Memory B cell (primary cell): Measurements from ENCODE around the gene SHANK3.

Experiments
- ATAC-seq: fragments of 150-1000 bp; cut with Tn5 transposase; 2 replicates; pipeline ENCODE4 v1.10.0; 2021; ENCODE audit warnings: low read depth, mild to moderate bottlenecking, moderate library complexity
- DNase-seq, 2 donors: peaks; one replicate each; pipeline ENCODE4 v3.0.0; 2022; ENCODE audit warnings: low spot score in 2 of 2
- H3K27ac Mint-ChIP-seq: one replicate; pipeline ENCODE4 v1.8.0; 2022; ENCODE audit warnings: mild to moderate bottlenecking, moderate library complexity, mixed read lengths
- H3K27me3 Mint-ChIP-seq: one replicate; pipeline ENCODE4 v1.8.0; 2022; ENCODE audit warnings: mixed read lengths
- H3K36me3 Mint-ChIP-seq: one replicate; pipeline ENCODE4 v1.8.0; 2022; ENCODE audit warnings: mild to moderate bottlenecking, mixed read lengths
- H3K4me1 Mint-ChIP-seq: one replicate; pipeline ENCODE4 v1.8.0; 2022; ENCODE audit warnings: mixed read lengths
- H3K4me3 Mint-ChIP-seq: one replicate; pipeline ENCODE4 v1.8.0; 2022; ENCODE audit warnings: mild to moderate bottlenecking, moderate library complexity, mixed read lengths
- H3K9me3 Mint-ChIP-seq: one replicate; pipeline ENCODE4 v1.8.0; 2022; ENCODE audit warnings: mixed read lengths

Gene SHANK3

DNA sequence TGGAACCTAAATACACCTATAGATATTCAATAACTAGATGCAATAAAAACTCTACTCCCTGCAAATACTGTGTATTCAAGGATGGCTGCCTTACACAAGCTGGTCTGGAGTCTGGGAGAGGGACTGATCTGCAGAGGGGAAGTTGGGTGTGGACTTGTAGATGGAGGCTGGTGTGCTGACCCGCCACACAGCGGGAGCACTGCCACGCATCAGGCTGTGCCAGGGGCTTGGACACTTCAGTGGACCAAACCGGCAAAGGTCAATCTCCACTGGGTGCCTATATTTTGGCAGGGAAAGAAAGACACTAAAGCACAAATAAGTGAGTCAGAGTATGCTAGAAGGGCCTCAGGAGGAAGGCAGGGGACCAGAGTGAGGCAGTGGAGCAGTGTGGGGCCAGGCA is 2.1 kb upstream of the SHANK3 start:
- DNase-seq (no peak), ATAC-seq (no peak)
- Mint-ChIP-seq H3K4me3 (no peak overlapping the region), H3K4me1 (peaks cover 11% of the 10 kb centered on the region), H3K27me3 (peaks cover 39% of the 10 kb centered on the region), H3K36me3 (no peaks in the 10 kb centered on the region), H3K27ac (no peak overlapping the region), H3K9me3 (no peaks in the 10 kb centered on the region)

DNA sequence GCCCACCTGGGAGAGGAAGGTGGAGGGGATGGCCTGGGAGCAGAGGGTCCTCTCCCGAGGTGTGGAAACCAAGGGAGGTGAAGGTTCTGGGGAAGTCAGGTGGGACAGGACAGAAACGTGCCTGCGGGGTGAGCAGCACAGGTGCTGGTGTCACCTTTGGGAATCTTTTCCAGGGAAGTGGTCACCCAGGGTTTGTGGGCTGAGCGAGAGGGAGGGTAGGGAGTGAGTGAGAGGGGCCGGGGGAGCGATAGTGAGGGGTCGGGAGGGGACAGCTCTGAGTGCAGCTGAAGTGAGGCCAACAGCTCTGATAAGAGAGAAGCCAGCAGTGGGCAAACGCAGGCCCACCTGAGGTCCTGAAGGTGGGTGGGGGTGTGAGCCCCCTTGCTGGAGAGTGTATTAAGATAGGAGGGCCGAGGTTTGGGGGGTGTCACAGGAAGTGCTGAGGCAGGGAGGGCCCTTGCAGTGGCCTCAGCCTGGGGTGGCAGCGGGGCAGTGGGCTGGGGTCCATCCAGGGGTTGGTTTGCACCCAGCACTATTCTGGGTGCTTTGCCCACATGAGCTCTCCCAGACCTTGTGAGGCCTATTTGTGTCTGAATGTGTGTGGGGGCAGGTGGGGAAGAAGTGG is 1.6 kb upstream of the SHANK3 start:
- Mint-ChIP-seq H3K27me3 (peaks cover 44% of the 10 kb centered on the region), H3K36me3 (no peaks in the 10 kb centered on the region), H3K4me3 (no peak overlapping the region), H3K9me3 (no peaks in the 10 kb centered on the region), H3K27ac (no peak overlapping the region), H3K4me1 (peaks cover 14% of the 10 kb centered on the region)
- DNase-seq (no peak), ATAC-seq (no peak)

DNA sequence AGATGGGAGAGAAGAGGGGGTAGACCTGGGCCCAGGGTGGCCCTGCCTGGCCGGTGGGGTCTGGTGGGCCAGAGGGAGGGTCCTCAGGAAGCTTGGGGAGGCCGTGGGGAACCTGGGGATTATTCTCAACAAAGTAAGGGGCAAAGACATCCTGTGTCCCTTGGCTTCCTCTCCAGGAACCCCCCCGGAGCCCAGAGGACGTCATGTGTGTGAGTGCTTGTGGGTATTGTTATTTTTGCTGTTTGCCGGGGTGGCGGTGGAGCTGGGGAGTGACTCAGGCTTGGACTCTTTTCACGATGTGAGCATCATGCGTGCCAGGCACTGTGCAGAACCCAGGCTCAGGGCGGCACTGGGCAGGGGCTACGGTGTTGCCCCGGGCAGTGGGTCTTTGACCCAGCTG is 982 bp upstream of the SHANK3 start:
- no peak overlapping the region for H3K4me3 Mint-ChIP-seq
- H3K27me3 Mint-ChIP-seq, result peaks cover 45% of the 10 kb centered on the region
- no peak for DNase-seq
- H3K9me3 Mint-ChIP-seq, result no peaks in the 10 kb centered on the region
- no peak overlapping the region for H3K27ac Mint-ChIP-seq
- peaks cover 14% of the 10 kb centered on the region for H3K4me1 Mint-ChIP-seq
- no peaks in the 10 kb centered on the region for H3K36me3 Mint-ChIP-seq
- peak; percentile 35 for ATAC-seq

DNA sequence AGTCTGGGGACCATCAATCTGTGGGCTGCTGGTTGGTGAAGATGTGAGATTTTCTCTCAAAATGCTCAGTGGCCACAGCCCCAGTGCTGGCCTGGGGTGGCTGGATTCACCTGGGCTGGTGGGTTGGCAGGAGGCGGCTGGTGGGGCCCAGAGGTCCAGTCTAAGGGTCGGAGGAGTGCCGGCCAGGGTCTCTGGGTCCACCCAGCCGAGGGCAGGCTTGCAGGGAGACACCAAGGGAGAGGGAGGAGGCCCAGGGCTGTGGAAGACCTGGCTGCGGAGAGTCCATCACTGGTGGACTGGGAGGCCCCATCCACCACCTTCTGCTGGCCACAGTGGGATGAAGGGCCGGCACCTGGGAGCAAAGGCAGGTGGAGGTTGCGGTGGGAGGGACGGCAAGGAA is 582 bp upstream of the SHANK3 start:
- peak overlapping the region; percentile 12 for H3K4me3 Mint-ChIP-seq
- H3K27ac Mint-ChIP-seq, result no peak overlapping the region
- H3K27me3 Mint-ChIP-seq, result peaks cover 44% of the 10 kb centered on the region
- no peaks in the 10 kb centered on the region for H3K9me3 Mint-ChIP-seq
- H3K36me3 Mint-ChIP-seq, result no peaks in the 10 kb centered on the region
- ATAC-seq (no peak), DNase-seq (no peak)
- H3K4me1 Mint-ChIP-seq, result peaks cover 14% of the 10 kb centered on the region

DNA sequence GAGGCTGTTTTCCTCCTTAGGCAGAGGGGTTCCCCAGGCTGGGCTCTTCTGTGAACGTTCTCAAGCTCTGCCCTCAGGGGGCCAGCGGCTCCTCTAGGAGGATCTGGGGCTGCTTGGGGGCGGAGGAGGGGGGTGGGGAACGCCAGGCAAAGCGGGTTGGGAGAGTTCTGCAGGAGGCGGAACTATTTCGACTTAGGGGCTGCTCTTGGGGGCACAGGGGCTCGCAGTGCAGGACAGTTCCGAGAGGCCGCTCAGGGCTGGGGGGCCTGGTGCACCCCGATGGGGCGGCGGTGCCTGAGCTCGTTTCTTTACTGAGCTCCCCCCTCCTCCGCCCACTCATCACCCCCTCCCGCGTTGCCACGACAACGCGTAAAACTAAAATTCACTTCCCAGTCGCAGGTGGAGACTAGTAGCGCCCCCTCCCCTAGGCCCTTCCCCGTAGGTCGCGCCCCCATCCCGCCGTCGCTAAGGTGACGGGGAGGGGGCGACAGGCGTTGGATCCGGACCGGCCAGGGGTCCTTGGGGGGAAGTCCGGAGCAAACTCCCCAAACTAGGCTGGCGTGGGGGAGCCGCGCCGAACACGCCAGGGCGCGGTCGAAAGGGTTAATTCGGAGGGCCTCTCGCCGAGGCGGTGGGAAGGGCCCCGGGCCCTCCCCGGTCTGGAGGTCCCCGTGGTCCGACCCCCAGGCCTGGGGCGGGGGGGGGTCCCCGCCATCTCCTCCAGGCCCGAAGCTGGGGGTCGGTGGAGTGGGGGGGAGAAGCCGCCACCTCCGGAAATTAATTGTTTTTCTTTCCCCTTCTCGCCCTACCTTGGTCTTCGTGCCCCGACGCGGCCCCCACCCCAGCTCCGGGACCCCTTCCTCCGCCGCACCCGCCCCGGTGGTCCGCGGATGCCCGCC is 857 bp downstream of the SHANK3 start:
- peak overlapping the region; percentile 70 for H3K4me3 Mint-ChIP-seq
- H3K9me3 Mint-ChIP-seq, result no peaks in the 10 kb centered on the region
- DNase-seq (no peak), ATAC-seq (peak; percentile 38)
- H3K36me3 Mint-ChIP-seq, result no peaks in the 10 kb centered on the region
- peaks cover 14% of the 10 kb centered on the region for H3K4me1 Mint-ChIP-seq
- peaks cover 39% of the 10 kb centered on the region for H3K27me3 Mint-ChIP-seq
- H3K27ac Mint-ChIP-seq, result peak overlapping the region; percentile 35

DNA sequence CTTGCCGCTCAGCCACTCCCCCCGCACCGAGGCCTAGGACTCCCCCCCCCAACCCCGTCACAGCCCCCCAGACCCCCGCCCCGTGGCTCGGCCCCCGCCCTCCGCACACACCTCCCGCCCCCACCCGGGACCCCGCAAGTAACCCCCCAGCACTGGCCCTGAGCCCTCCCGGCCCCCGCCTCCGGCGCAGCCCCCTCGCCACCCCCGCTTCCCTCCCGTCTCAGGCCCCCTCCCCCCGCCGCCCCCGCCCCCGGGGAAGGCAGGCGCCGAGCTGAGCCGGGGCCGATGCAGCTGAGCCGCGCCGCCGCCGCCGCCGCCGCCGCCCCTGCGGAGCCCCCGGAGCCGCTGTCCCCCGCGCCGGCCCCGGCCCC is 1.5 kb downstream of the SHANK3 start:
- H3K9me3 Mint-ChIP-seq, result no peaks in the 10 kb centered on the region
- peaks cover 14% of the 10 kb centered on the region for H3K4me1 Mint-ChIP-seq
- no peak overlapping the region for H3K4me3 Mint-ChIP-seq
- peaks cover 39% of the 10 kb centered on the region for H3K27me3 Mint-ChIP-seq
- no peaks in the 10 kb centered on the region for H3K36me3 Mint-ChIP-seq
- no peak for DNase-seq
- no peak overlapping the region for H3K27ac Mint-ChIP-seq
- ATAC-seq, result peak; percentile 12

DNA sequence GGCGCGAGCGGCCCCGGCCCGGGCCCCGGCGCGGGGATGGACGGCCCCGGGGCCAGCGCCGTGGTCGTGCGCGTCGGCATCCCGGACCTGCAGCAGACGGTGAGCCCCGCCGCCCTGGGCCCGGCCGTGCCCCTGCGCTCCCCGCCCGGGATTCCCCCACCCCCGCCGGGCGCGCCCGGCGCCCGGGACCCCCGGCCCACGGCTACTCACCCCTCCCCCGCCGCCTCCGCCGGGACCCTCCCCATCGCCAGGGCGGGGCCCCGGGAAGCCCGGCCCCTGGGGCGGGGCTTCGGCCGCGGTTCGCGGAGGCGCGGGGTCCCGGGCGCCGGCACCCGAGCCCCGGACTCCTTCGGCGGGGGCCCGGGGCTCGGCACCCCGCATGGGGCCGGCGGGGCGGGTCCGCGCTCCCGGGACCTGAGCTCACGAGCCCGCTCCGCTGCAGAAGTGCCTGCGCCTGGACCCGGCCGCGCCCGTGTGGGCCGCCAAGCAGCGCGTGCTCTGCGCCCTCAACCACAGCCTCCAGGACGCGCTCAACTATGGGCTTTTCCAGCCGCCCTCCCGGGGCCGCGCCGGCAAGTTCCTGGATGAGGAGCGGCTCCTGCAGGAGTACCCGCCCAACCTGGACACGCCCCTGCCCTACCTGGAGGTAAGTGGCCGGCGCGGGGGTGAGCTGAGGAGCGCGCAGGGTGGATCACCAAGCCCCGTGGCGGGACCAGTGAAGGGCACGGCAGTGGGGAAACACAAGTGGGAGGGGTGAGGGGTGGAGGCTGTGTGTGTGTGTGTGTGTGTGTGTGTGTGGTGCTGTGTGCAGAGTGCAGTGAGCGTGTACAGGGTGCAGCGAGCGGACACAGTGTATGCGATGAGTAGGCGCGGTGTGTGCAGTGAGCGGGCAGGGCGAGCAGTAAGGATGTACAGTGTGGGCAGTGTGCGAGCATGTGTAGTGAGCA is 2.3 kb downstream of the SHANK3 start:
- peak overlapping the region; percentile 61 for H3K4me3 Mint-ChIP-seq
- no peak overlapping the region for H3K27ac Mint-ChIP-seq
- DNase-seq (no peak), ATAC-seq (peak; percentile 28)
- H3K36me3 Mint-ChIP-seq, result no peaks in the 10 kb centered on the region
- H3K4me1 Mint-ChIP-seq, result peaks cover 14% of the 10 kb centered on the region
- H3K9me3 Mint-ChIP-seq, result no peaks in the 10 kb centered on the region
- peaks cover 39% of the 10 kb centered on the region for H3K27me3 Mint-ChIP-seq

DNA sequence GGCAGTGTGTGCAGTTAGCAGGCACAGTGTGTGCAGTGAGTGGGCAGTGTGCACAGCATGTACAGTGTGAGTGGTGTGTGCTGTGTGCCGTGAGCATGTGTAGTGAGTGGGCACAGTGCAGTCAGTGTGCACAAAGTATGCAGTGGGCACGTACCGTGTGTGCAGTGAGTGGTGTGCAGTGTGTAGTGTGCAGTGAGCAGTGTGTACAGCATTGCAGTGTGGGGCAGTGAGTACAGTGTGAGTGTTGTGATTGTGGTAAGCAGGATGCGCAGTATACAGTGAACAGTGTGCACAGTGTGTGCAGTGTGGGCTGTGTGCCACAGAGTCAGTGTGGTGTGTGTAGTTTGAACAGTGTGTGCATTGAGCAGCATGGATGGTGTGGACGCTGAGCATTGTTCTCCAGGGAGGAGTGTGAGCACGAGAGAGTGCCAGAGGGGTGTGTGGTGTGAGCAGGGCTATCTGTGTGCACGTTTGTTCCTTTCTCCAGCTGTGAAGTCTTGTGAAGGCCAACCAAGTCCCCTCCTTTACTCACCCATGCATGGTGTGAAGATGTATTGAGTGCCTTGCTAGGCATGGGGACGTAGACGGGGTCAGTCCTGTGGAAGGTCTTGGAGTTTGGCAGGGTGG is 3.0 kb downstream of the SHANK3 start:
- no peaks in the 10 kb centered on the region for H3K36me3 Mint-ChIP-seq
- DNase-seq (no peak), ATAC-seq (no peak)
- peaks cover 14% of the 10 kb centered on the region for H3K4me1 Mint-ChIP-seq
- H3K4me3 Mint-ChIP-seq, result peak overlapping the region; percentile 61
- no peak overlapping the region for H3K27ac Mint-ChIP-seq
- H3K27me3 Mint-ChIP-seq, result peaks cover 36% of the 10 kb centered on the region
- H3K9me3 Mint-ChIP-seq, result no peaks in the 10 kb centered on the region

DNA sequence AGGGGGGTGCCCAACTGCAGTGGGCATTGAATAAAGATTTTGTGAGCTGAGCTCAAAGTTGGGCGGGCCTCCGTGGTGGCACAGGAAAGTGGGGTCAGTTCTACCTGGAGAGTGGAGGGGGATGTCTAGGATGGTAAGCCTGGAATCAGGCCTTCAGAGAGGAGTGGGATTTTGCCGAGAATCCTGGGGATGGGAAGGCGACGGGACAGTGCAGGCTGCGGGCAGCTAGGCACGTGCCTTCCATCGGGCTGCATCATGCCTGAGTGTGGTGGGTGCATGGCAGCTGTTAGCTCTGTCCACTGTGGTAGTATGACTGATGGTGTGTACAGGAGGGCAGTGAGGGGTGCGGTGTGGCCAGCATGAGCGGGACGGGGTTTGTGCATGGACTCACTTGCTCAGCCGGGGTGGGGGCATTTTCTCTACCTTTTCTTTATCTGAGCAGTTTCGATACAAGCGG is 3.6 kb downstream of the SHANK3 start:
- DNase-seq, result no peak
- H3K4me1 Mint-ChIP-seq, result peaks cover 14% of the 10 kb centered on the region
- no peaks in the 10 kb centered on the region for H3K36me3 Mint-ChIP-seq
- no peak for ATAC-seq
- H3K27me3 Mint-ChIP-seq, result peaks cover 31% of the 10 kb centered on the region
- H3K27ac Mint-ChIP-seq, result no peak overlapping the region
- no peaks in the 10 kb centered on the region for H3K9me3 Mint-ChIP-seq
- no peak overlapping the region for H3K4me3 Mint-ChIP-seq

DNA sequence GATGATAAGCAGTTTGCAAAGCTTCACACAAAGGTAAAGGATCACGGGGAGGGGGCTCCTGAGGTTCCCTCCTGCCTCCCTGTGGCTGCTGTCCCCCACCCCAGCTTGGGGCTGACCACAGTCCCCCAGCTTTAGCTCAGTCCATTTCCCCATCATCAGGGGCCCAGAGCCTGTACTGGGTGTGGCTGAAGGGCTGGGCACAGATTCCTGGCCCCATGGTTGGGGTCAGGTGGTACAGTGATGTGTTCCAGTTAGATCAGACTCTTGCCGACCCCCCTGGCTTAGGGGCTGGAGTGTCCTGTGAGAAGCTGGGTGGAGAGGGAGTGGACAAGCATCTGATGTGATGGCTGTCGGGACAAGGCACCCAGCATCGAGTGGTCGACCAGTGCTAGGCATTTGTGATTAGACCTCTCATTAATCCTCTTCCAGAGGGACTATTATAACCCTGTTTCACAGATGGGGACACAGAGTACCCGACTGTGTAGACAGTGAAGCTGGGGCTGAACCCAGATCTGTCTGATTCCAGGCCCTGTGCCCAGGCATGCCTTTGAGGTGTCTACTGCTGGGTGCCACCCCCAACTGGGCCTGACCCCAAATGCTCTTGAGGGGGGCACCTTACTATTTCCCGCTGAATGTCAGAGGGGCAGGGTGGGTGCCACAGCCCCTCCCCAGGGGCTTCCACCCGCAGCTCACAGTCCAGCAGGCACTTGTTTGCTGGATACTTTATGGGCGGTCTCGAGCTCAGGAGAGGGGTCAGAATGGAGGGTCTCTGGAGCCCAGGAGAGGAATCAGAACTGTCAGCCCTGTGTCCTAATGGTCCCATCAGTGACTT is 4.3 kb downstream of the SHANK3 start:
- Mint-ChIP-seq H3K4me3 (no peak overlapping the region), H3K36me3 (no peaks in the 10 kb centered on the region), H3K9me3 (no peaks in the 10 kb centered on the region), H3K27me3 (peaks cover 25% of the 10 kb centered on the region), H3K4me1 (peaks cover 14% of the 10 kb centered on the region), H3K27ac (no peak overlapping the region)
- DNase-seq (no peak), ATAC-seq (no peak)

DNA sequence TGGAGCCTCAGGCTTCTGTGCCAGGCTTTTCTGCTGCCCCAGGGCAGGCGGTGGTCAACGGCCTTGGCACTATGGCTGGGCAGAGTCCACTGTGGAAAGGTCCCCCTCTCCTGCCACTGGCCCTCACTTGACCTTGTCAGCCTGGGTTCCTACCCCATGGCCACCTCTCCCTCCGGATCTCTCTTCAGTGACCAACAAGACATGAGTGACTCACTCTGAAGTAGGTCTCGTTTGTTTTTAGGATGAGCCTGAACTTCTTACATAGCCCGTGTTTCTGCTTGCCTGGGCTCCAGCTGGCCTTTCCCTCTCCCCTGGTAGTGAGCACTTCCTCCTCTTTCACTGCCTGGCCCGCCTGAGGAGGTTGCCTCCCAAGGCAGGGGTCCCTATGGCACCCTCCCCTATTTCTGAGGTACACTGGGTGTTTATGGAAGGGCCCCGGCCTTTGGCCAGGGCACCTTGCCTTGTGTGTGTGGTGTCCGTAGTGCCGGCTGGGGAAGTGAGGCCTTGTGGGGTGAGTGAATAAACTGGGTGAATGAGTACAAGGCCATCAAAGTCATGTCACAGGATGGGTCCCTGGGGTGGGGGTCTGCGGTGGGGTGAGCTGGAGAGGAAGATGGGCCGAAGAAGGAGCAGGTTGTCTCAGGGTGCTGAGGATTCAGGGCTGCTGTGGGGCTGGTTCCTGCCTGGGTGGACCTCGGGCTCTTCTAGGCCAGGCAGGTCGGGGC is 5.0 kb downstream of the SHANK3 start:
- H3K27ac Mint-ChIP-seq, result no peak overlapping the region

DNA sequence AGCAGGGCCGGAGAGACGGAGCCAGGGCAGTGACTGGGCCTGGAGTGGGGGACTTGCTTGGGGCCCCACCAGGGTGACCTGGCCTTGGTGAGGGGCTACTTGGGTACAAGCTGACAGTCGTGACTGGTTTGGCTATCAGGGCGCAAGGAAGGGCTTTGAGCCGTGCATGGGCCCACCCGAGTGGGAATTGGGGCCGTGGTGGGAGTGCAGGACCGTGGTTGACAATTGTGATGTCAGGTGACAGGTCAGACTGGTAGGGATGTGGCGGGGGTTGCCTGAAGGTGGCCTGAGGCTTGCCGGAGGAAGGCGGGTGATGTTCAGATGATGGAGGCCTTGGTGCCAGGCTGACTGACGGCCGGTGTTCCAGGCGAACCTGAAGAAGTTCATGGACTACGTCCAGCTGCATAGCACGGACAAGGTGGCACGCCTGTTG is 5.6 kb downstream of the SHANK3 start:
- Mint-ChIP-seq H3K36me3 (no peaks in the 10 kb centered on the region), H3K4me3 (no peak overlapping the region), H3K27me3 (peaks cover 15% of the 10 kb centered on the region), H3K27ac (no peak overlapping the region), H3K4me1 (peaks cover 9% of the 10 kb centered on the region), H3K9me3 (no peaks in the 10 kb centered on the region)
- DNase-seq (no peak), ATAC-seq (no peak)

More for the DNA sequence above, 5.0 kb downstream of the SHANK3 start:
- peaks cover 13% of the 10 kb centered on the region for H3K4me1 Mint-ChIP-seq
- DNase-seq (no peak), ATAC-seq (no peak)
- H3K27me3 Mint-ChIP-seq, result peaks cover 20% of the 10 kb centered on the region
- H3K9me3 Mint-ChIP-seq, result no peaks in the 10 kb centered on the region
- no peaks in the 10 kb centered on the region for H3K36me3 Mint-ChIP-seq
- H3K4me3 Mint-ChIP-seq, result no peak overlapping the region
